H1 (cell line): ENCODE data around the gene KNCN. TPM values are rescaled to one million over a fixed set of nuclear protein-coding genes. Genes with fewer than 3 reads are reported as not detected.

Experiments
- CBX5 ChIP-seq: fragments of 300-800, 300-1000 bp; sonication (generic); IDR thresholded peaks from 2 replicates; pipeline ENCODE4 v1.7.1; 2016; ENCODE audit warnings: antibody characterized with exemption, low read length, low read depth
- EZH2 ChIP-seq: fragments of 200-600 bp; sonication (generic); IDR thresholded peaks from 2 replicates; pipeline ENCODE4 v1.7.1; 2012; ENCODE audit warnings: low read depth, mild to moderate bottlenecking, moderate library complexity, low read length, inconsistent platforms; ENCODE audit not compliant: severe bottlenecking
- GABPA ChIP-seq: IDR thresholded peaks from 2 replicates; pipeline ENCODE4 v1.6.1; 2011; ENCODE audit warnings: mild to moderate bottlenecking, low read length, moderate library complexity, borderline replicate concordance; ENCODE audit not compliant: insufficient read depth
- PHF8 ChIP-seq: fragments of 200-600 bp; sonication (generic); conservative IDR thresholded peaks from 2 replicates; pipeline ENCODE4 v1.7.1; 2012; ENCODE audit warnings: low read depth, mild to moderate bottlenecking, inconsistent platforms, low read length, moderate library complexity
- RAD21 ChIP-seq, 2 experiments: IDR thresholded peaks in 1 of 2; conservative IDR thresholded peaks in 1 of 2; 2 replicates each; pipeline ENCODE4 v1.6.1; 2011; ENCODE audit warnings: low read depth in 2 of 2, low read length in 2 of 2, improper control_type of control experiment in 1 of 2, inconsistent platforms in 1 of 2, mild to moderate bottlenecking in 1 of 2, moderate library complexity in 1 of 2
- RFX5 ChIP-seq: IDR thresholded peaks from 2 replicates; pipeline ENCODE4 v1.6.1; 2011; ENCODE audit warnings: low read depth, low read length, improper control_type of control experiment, borderline replicate concordance
- SAP30 ChIP-seq: fragments of 300-600 bp; sonication (generic); IDR thresholded peaks from 2 replicates; pipeline ENCODE4 v1.7.1; 2012; ENCODE audit warnings: low read length, moderate library complexity, mild to moderate bottlenecking, inconsistent platforms; ENCODE audit not compliant: insufficient read depth, insufficient replicate concordance
- SP4 ChIP-seq: IDR thresholded peaks from 2 replicates; pipeline ENCODE4 v1.6.1; 2012; ENCODE audit warnings: low read length, inconsistent platforms
- SUZ12 ChIP-seq: fragments of 200-600 bp; sonication (generic); IDR thresholded peaks from 2 replicates; pipeline ENCODE4 v1.6.1; 2012; ENCODE audit warnings: mild to moderate bottlenecking, inconsistent platforms, low read length, moderate library complexity, mixed read lengths
- TBP ChIP-seq: IDR thresholded peaks from 2 replicates; pipeline ENCODE4 v1.6.1; 2011; ENCODE audit warnings: low read depth, low read length, improper control_type of control experiment
- TEAD4 ChIP-seq: IDR thresholded peaks from 2 replicates; pipeline ENCODE4 v1.6.1; 2012; ENCODE audit warnings: low read depth, low read length, inconsistent platforms, mixed read lengths
- polyA plus RNA-seq, 7 experiments: library from polyadenylated mRNA; depleted of rRNA in 3 of 7; stranded (reverse) in 5 of 7; unstranded in 2 of 7; fragments of >200 nt in 5 of 7; fragments of 200-250 nt in 2 of 7; gene quantifications; 1 replicate in 5 of 7; 2 replicates in 1 of 7; 4 replicates in 1 of 7; pipeline versions ENCODE4 v1.2.1 to v1.2.3, GENCODE V29; 2011 to 2013; ENCODE audit warnings: missing spikeins in 2 of 7, mixed read lengths in 2 of 7
- total RNA-seq: library from RNA; stranded (reverse); fragmentation: NEBNext Ultra II Directional; extraction: Animal tissue kit (Norgen Biotek cat#: 25700); gene quantifications from 2 replicates; pipeline ENCODE4 v1.2.1, GENCODE V29; 2021

KNCN gene
- total and polyA plus RNA-seq, 2 of the 8 experiments (the other 6 are each of a cell fraction or from before 2014, with no cell fraction given) = not detected

GRCh38 chr1:46533179-46533864 is 18.1 kb downstream of the KNCN start (continued):
- TF ChIP-seq SAP30 (no peak), GABPA (peak; percentile 77; the same call in 1 of the 2 replicates), TEAD4 (no peak), CBX5 (no peak), TBP (peak; percentile 63; the same call in 1 of the 2 replicates), EZH2 (peak; percentile 82), RAD21 (IDR thresholded peaks at IDR 0.05 in 1 of 2, conservative IDR thresholded peaks at IDR 0.05 in 1 of 2; ENCODE audit: low read depth in 2 of 2, low read length in 2 of 2) (no peak), PHF8 (no peak), RFX5 (no peak), SP4 (no peak), SUZ12 (peak; percentile 88)
